Esophagus muscularis mucosa (tissue), 4 donors: Measurements from ENCODE around the gene ULK3. TPM values are rescaled to one million over a fixed set of nuclear protein-coding genes. Genes with fewer than 3 reads are reported as not detected.

Experiments used
- DNase-seq: peaks from one replicate; pipeline ENCODE4 v3.0.0-alpha.2; 2017; ENCODE audit errors: extremely low spot score
- H3K27ac ChIP-seq, 4 donors: fragments of 200-600 bp; sonication (generic); replicated peaks in 1 of 4; 1 replicate in 3 of 4; 2 replicates in 1 of 4; pipeline ENCODE4 v1.5.1; 2016 to 2019; ENCODE audit warnings: mild to moderate bottlenecking in 1 of 4
- H3K27me3 ChIP-seq, 4 donors: fragments of 200-600 bp; sonication (generic); one replicate each; pipeline versions ENCODE4 v1.5.1 to v1.6.0; 2016 to 2019
- H3K36me3 ChIP-seq, 4 donors: fragments of 200-600 bp; sonication (generic); one replicate each; pipeline ENCODE4 v1.5.1; 2016 to 2019
- H3K4me1 ChIP-seq, 4 donors: fragments of 200-600 bp; sonication (generic); one replicate each; pipeline ENCODE4 v1.5.1; 2016 to 2019
- H3K4me3 ChIP-seq, 4 donors: fragments of 200-600 bp; sonication (generic); 1 replicate in 2 of 4; 2 replicates in 2 of 4; pipeline ENCODE4 v1.5.1; 2016 to 2019; ENCODE audit warnings: mild to moderate bottlenecking in 4 of 4, moderate library complexity in 1 of 4
- H3K9me3 ChIP-seq, 4 donors: fragments of 200-600 bp; sonication (generic); 1 replicate in 3 of 4; 2 replicates in 1 of 4; pipeline ENCODE4 v1.5.1; 2016 to 2019
- EP300 ChIP-seq: sonication (generic); formaldehyde crosslinking; IDR thresholded peaks from one replicate; pipeline ENCODE4 v1.6.1; 2017; ENCODE audit warnings: antibody characterized with exemption
- POLR2A ChIP-seq: fragments of 450-650 bp; IDR thresholded peaks from one replicate; pipeline ENCODE4 v1.6.1; 2017; ENCODE audit warnings: antibody characterized with exemption, moderate library complexity, mild to moderate bottlenecking, low read depth
- POLR2AphosphoS5 ChIP-seq, 2 donors: sonication (generic); formaldehyde crosslinking; IDR thresholded peaks; one replicate each; pipeline ENCODE4 v1.6.1; 2017; ENCODE audit warnings: antibody characterized with exemption in 2 of 2
- WGBS: methylation state at CpG from one replicate; pipeline ENCODE4 v1.1.5; 2018; 5-methylcytosine and 5-hydroxymethylcytosine counted together
- intact Hi-C: fragments of 100-400 bp; cut with DNase I; formaldehyde crosslinking; loops from one replicate; pipeline ENCODE4 v1.15.1; 2023
- small RNA-seq, 3 donors: library from RNA; depleted of rRNA; stranded (forward); fragments of <200 nt; gene quantifications; one replicate each; pipeline ENCODE3, GENCODE V24; 2016
- total RNA-seq, 4 donors: library from RNA; depleted of rRNA; stranded (reverse); fragments of >200 nt; gene quantifications; one replicate each; pipeline versions ENCODE4 v1.1.0 to v1.2.1, GENCODE V29; 2016
- TF ChIP-seq, protein P1 (sequence below), 3 experiments: fragments of 200-600 bp in 2 of 3; fragments of 450-650 bp in 1 of 3; sonication (generic) in 2 of 3; IDR thresholded peaks; one replicate each; pipeline ENCODE4 v1.5.1; 2017 to 2019; ENCODE audit warnings: antibody characterized with exemption in 3 of 3, mild to moderate bottlenecking in 2 of 3, moderate library complexity in 1 of 3

The ULK3 gene
- total RNA-seq, 4 donors from 2014 or later = 24.5 to 49.2 (median 35.4) TPM

- TF ChIP-seq, protein P1, sequence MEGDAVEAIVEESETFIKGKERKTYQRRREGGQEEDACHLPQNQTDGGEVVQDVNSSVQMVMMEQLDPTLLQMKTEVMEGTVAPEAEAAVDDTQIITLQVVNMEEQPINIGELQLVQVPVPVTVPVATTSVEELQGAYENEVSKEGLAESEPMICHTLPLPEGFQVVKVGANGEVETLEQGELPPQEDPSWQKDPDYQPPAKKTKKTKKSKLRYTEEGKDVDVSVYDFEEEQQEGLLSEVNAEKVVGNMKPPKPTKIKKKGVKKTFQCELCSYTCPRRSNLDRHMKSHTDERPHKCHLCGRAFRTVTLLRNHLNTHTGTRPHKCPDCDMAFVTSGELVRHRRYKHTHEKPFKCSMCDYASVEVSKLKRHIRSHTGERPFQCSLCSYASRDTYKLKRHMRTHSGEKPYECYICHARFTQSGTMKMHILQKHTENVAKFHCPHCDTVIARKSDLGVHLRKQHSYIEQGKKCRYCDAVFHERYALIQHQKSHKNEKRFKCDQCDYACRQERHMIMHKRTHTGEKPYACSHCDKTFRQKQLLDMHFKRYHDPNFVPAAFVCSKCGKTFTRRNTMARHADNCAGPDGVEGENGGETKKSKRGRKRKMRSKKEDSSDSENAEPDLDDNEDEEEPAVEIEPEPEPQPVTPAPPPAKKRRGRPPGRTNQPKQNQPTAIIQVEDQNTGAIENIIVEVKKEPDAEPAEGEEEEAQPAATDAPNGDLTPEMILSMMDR (IDR thresholded peaks at IDR 0.05) = no peak
- TF ChIP-seq EP300 (no peak), POLR2A (no peak), POLR2AphosphoS5 (IDR thresholded peaks at IDR 0.05) (no peak)
- 62% methylated on average over 8 of the region's 9 CpGs for WGBS
- peak overlapping the region in 2 of 4 donors; percentile 5 to 22 for H3K4me3 ChIP-seq
- DNase-seq = no peak
- no peaks in the 10 kb centered on the region for H3K36me3 ChIP-seq
- H3K27me3 ChIP-seq = no peaks in the 10 kb centered on the region
- H3K4me1 ChIP-seq = peaks cover 91 to 98% (median 95%) of the 10 kb centered on the region in 4 donors
- H3K27ac ChIP-seq = peak overlapping the region; percentile 57 to 72 (median 65)
- intact Hi-C loops = no loop called here
- no peaks in the 10 kb centered on the region for H3K9me3 ChIP-seq
Observed at GRCh38 chr15:74788683-74789151, 54.2 kb downstream of the ULK3 start.

DNA sequence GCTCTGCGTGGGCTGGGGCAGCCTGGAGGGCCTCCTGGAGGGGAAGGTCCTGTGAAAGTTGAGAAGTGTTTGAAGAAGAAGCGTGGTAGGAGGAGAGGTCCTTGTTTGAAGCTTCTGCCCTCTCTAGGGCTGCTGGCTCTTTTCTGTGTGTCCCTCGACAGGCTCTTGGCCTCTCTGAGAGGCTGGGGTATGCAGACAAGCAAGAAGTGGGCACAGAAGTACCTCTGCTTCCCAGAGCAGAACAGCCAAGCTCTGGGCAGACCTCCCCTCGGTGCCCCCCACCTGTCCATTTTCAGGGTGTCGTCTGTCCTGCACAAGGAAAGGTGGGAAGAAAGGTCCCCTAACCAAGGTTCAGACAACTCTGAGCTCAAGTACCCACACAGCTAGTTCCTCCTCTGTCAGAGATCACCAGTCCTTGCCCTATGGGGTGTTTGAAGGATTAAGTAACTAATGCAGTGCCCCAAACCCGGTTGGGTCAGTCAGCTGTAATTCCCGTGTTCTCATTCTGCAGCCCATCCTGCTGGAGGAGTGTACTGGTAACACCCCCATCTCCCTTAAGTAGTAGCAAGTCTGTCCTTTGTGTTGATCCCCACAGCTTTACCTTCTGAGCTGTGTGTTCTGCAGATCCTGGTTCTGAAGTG lies 54.8 kb downstream of the ULK3 start:
- 63% methylated on average over 7 of the region's 7 CpGs for WGBS
- intact Hi-C loops = no loop called here
- no peaks in the 10 kb centered on the region for H3K9me3 ChIP-seq
- no peak for DNase-seq
- no peaks in the 10 kb centered on the region for H3K27me3 ChIP-seq
- peak overlapping the region; percentile 57 to 72 (median 66) for H3K27ac ChIP-seq
- peaks cover 93 to 98% (median 96%) of the 10 kb centered on the region in 4 donors for H3K4me1 ChIP-seq
- H3K36me3 ChIP-seq = no peaks in the 10 kb centered on the region
- no peak overlapping the region for H3K4me3 ChIP-seq
- TF ChIP-seq POLR2A (no peak), POLR2AphosphoS5 (IDR thresholded peaks at IDR 0.05) (no peak), EP300 (no peak)
- TF ChIP-seq, protein P1 (IDR thresholded peaks at IDR 0.05) = no peak

- TF ChIP-seq POLR2A = no peak
- no peak for TF ChIP-seq EP300
- TF ChIP-seq, protein P1 (IDR thresholded peaks at IDR 0.05) = peak in 2 of 3 experiments; percentile 16 to 31
- TF ChIP-seq POLR2AphosphoS5 (IDR thresholded peaks at IDR 0.05) = no peak
- Histone ChIP-seq H3K9me3 (no peaks in the 10 kb centered on the region), H3K27ac (peak overlapping the region; percentile 57 to 72 (median 66)), H3K27me3 (no peaks in the 10 kb centered on the region), H3K4me3 (peak overlapping the region in 1 of 4 donors; percentile 13), H3K36me3 (no peaks in the 10 kb centered on the region), H3K4me1 (peaks cover 92 to 98% (median 94%) of the 10 kb centered on the region in 4 donors)
- intact Hi-C loops = no loop called here
- DNase-seq = no peak
- 44% methylated on average over 8 of the region's 13 CpGs for WGBS
Observed at GRCh38 chr15:74787251-74788041, 55.5 kb downstream of the ULK3 start.

- no peak for DNase-seq
- WGBS = 59% methylated on average over 6 of the region's 7 CpGs
- peaks cover 85 to 93% (median 88%) of the 10 kb centered on the region in 4 donors for H3K4me1 ChIP-seq
- no peak overlapping the region for H3K4me3 ChIP-seq
- H3K36me3 ChIP-seq = no peaks in the 10 kb centered on the region
- peak overlapping the region; percentile 56 to 72 (median 60) for H3K27ac ChIP-seq
- intact Hi-C loops = no loop called here
- no peaks in the 10 kb centered on the region for H3K9me3 ChIP-seq
- no peak for TF ChIP-seq POLR2A
- TF ChIP-seq EP300 = no peak
- TF ChIP-seq POLR2AphosphoS5 (IDR thresholded peaks at IDR 0.05) = no peak
- TF ChIP-seq, protein P1 (IDR thresholded peaks at IDR 0.05) = no peak
- no peaks in the 10 kb centered on the region for H3K27me3 ChIP-seq
Observed at GRCh38 chr15:74786551-74787165, 56.3 kb downstream of the ULK3 start.

Small RNA genes lying within 50 kb of the gene (small RNA-seq; reads per million reads assigned to genes)
- gene CPLX3 = 0 reads per million in 3 donors
- 0 reads per million in 3 donors for gene MIR4513
- 0.25 to 0.93 (median 0.51) reads per million in 3 donors for gene MIR6882

Other genes with a start within 250 kb of the ULK3 start
- 10 to 100 TPM; 74.6 to 89.8 (median 80.7) TPM for gene CLK3, start 227.3 kb downstream of the ULK3 start, total RNA-seq
- gene EDC3, start 147.1 kb downstream of the ULK3 start, total RNA-seq = 10 to 100 TPM in 3 of 4 donors, 1 to 10 TPM in 1; 9.6 to 19.5 (median 17.9) TPM
- gene CYP1A1, start 117.6 kb downstream of the ULK3 start, total RNA-seq = 1 to 10 TPM in 2 of 4 donors, not detected in 2; 1.5 to 2.5 TPM
- not detected for gene CYP1A2, start 94.3 kb downstream of the ULK3 start, total RNA-seq
- gene CSK, start 61.1 kb downstream of the ULK3 start, total RNA-seq = 10 to 100 TPM; 14.0 to 28.7 (median 21.9) TPM
- gene LMAN1L, start 30.3 kb downstream of the ULK3 start, total RNA-seq = under 1 TPM in 1 of 4 donors, not detected in 3; 0.66 TPM
- gene CPLX3, start 16.5 kb downstream of the ULK3 start, total RNA-seq = under 1 TPM in 1 of 4 donors, not detected in 3; 0.33 TPM
- gene SCAMP2, start 30.2 kb upstream of the ULK3 start, total RNA-seq = 100 to 1,000 TPM in 2 of 4 donors, 10 to 100 TPM in 2; 57.3 to 125 (median 94.9) TPM
- gene MPI, start 46.9 kb upstream of the ULK3 start, total RNA-seq = 10 to 100 TPM; 37.4 to 50.7 (median 44.0) TPM
- gene FAM219B, start 63.7 kb upstream of the ULK3 start, total RNA-seq = 10 to 100 TPM; 60.8 to 92.0 (median 84.3) TPM
- 10 to 100 TPM; 58.6 to 86.2 (median 75.5) TPM for gene COX5A, start 94.9 kb upstream of the ULK3 start, total RNA-seq
- 1 to 10 TPM; 4.2 to 7.2 (median 7.0) TPM for gene RPP25, start 113.6 kb upstream of the ULK3 start, total RNA-seq
- gene SCAMP5, start 152.4 kb upstream of the ULK3 start, total RNA-seq = 1 to 10 TPM; 3.3 to 6.4 (median 4.3) TPM
- gene PPCDC, start 180.4 kb upstream of the ULK3 start, total RNA-seq = 1 to 10 TPM; 6.4 to 8.9 (median 7.4) TPM